SK-N-SH (cell line): ENCODE results near the gene GPR158. TPM values are rescaled to one million over a fixed set of nuclear protein-coding genes. Genes with fewer than 3 reads are reported as not detected.

Experiments used
- CTCF ChIA-PET: fragments of 300-600, 350-600 bp; formaldehyde crosslinking; extraction: SDS; loops from one replicate; lab custom pipeline; 2021; lab: Yijun Ruan, JAX
- POLR2A ChIA-PET: fragments of 350-600 bp; sonication (Branson Sonifier 250); formaldehyde crosslinking; extraction: SDS; loops from one replicate; lab custom pipeline; 2020; ENCODE audit warnings: antibody characterized with exemption, inconsistent platforms; lab: Yijun Ruan, JAX
- DNase-seq: peaks from one replicate; pipeline ENCODE4 v3.0.0; 2012
- H2AFZ ChIP-seq: fragments of 200-600 bp; sonication (generic); 2 replicates; pipeline ENCODE4 v1.8.1; 2016; ENCODE audit warnings: antibody characterized with exemption, mild to moderate bottlenecking, low read depth
- H3F3A ChIP-seq: fragments of 200-600 bp; sonication (generic); replicated peaks from 2 replicates; pipeline ENCODE3; 2016; ENCODE audit warnings: antibody characterized with exemption, mild to moderate bottlenecking; ENCODE audit not compliant: insufficient read depth
- H3K27ac ChIP-seq, 2 experiments: fragments of 200-500 bp in 1 of 2; fragments of 200-600 bp in 1 of 2; sonication (Bioruptor generic) in 1 of 2; sonication (generic), shearing (Covaris generic) in 1 of 2; 2 replicates each; pipeline versions ENCODE4 v1.5.1 to v1.6.1; 2014 to 2016; ENCODE audit warnings: low read depth in 2 of 2, inconsistent platforms in 1 of 2, low read length in 1 of 2, mild to moderate bottlenecking in 1 of 2, mixed read lengths in 1 of 2
- H3K27me3 ChIP-seq: fragments of 200-600 bp; sonication (generic), shearing (Covaris generic); 2 replicates; pipeline ENCODE4 v1.6.1; 2016; ENCODE audit warnings: mixed run types; ENCODE audit not compliant: insufficient read depth
- H3K36me3 ChIP-seq, 2 experiments: fragments of 200-500 bp in 1 of 2; fragments of 200-600 bp in 1 of 2; sonication (Bioruptor generic) in 1 of 2; sonication (generic) in 1 of 2; replicated peaks in 1 of 2; 2 replicates each; pipeline versions ENCODE3 to v1.5.1; 2014 to 2016; ENCODE audit warnings: low read length in 1 of 2, mild to moderate bottlenecking in 1 of 2; ENCODE audit not compliant: insufficient read depth in 2 of 2, control insufficient read depth in 1 of 2
- H3K4me1 ChIP-seq, 2 experiments: fragments of 200-500 bp in 1 of 2; fragments of 200-600 bp in 1 of 2; sonication (Bioruptor generic) in 1 of 2; sonication (generic), shearing (Covaris generic) in 1 of 2; 2 replicates each; pipeline versions ENCODE4 v1.5.1 to v1.6.1; 2014 to 2016; ENCODE audit warnings: low read depth in 1 of 2, low read length in 1 of 2, mixed run types in 1 of 2; ENCODE audit not compliant: insufficient read depth in 2 of 2, control insufficient read depth in 1 of 2
- H3K4me2 ChIP-seq: fragments of 200-600 bp; sonication (generic), shearing (Covaris generic); 2 replicates; pipeline ENCODE4 v1.6.1; 2017; ENCODE audit warnings: mixed run types
- H3K4me3 ChIP-seq, 2 experiments: fragments of 200-500 bp in 1 of 2; fragments of 200-600 bp in 1 of 2; sonication (Bioruptor generic) in 1 of 2; sonication (generic), shearing (Covaris generic) in 1 of 2; 2 replicates each; pipeline versions ENCODE4 v1.5.1 to v1.8.1; 2014 to 2016; ENCODE audit warnings: low read depth in 2 of 2, inconsistent platforms in 1 of 2, low read length in 1 of 2, mild to moderate bottlenecking in 1 of 2, mixed read lengths in 1 of 2, moderate library complexity in 1 of 2
- H3K79me2 ChIP-seq: fragments of 200-600 bp; sonication (generic); 2 replicates; pipeline ENCODE4 v1.8.1; 2017; ENCODE audit warnings: mild to moderate bottlenecking; ENCODE audit not compliant: insufficient read depth
- H3K9ac ChIP-seq: fragments of 200-600 bp; sonication (generic); 2 replicates; pipeline ENCODE4 v1.6.1; 2017; ENCODE audit warnings: mixed run types
- H3K9me2 ChIP-seq: fragments of 200-600 bp; sonication (generic); 2 replicates; pipeline ENCODE4 v1.6.1; 2017; ENCODE audit warnings: mixed run types
- H3K9me3 ChIP-seq: fragments of 200-600 bp; sonication (generic); 2 replicates; pipeline ENCODE4 v1.6.1; 2017; ENCODE audit warnings: mixed run types, mild to moderate bottlenecking, moderate library complexity
- H4K20me1 ChIP-seq: fragments of 200-600 bp; sonication (generic); 2 replicates; pipeline ENCODE4 v1.6.1; 2017; ENCODE audit warnings: mild to moderate bottlenecking, mixed run types; ENCODE audit not compliant: insufficient read depth
- CHD2 ChIP-seq: fragments of 150-350 bp; IDR thresholded peaks from 2 replicates; pipeline ENCODE4 v1.6.1; 2018; ENCODE audit warnings: low read length; ENCODE audit not compliant: partially characterized antibody
- CTCF ChIP-seq: fragments of 200-600 bp; sonication (generic); IDR thresholded peaks from 2 replicates; pipeline ENCODE4 v1.6.1; 2017; ENCODE audit warnings: antibody characterized with exemption, mild to moderate bottlenecking, moderate library complexity
- ELF1 ChIP-seq: IDR thresholded peaks from 2 replicates; pipeline ENCODE4 v1.4.0; 2012
- EP300 ChIP-seq, 2 experiments: IDR thresholded peaks; 2 replicates each; pipeline versions ENCODE4 v1.4.0 to v1.6.1; 2012; ENCODE audit warnings: borderline replicate concordance in 1 of 2, low read depth in 1 of 2, low read length in 1 of 2
- EZH2phosphoT487 ChIP-seq: fragments of 200-600 bp; sonication (generic); IDR thresholded peaks from 2 replicates; pipeline ENCODE4 v1.6.1; 2017; ENCODE audit warnings: low read depth, mixed run types, mild to moderate bottlenecking, antibody characterized with exemption, moderate library complexity, borderline replicate concordance
- FOSL2 ChIP-seq: IDR thresholded peaks from 2 replicates; pipeline ENCODE4 v1.4.0; 2012; ENCODE audit warnings: low read depth, mild to moderate bottlenecking, moderate library complexity, borderline replicate concordance
- FOXM1 ChIP-seq: IDR thresholded peaks from 2 replicates; pipeline ENCODE4 v1.4.0; 2012; ENCODE audit warnings: low read depth, mild to moderate bottlenecking
- GABPA ChIP-seq: IDR thresholded peaks from 2 replicates; pipeline ENCODE4 v1.4.0; 2012; ENCODE audit warnings: low read depth, mild to moderate bottlenecking
- GATA2 ChIP-seq: sonication (generic); formaldehyde crosslinking; IDR thresholded peaks from 2 replicates; pipeline ENCODE4 v1.5.0; 2020; ENCODE audit warnings: mild to moderate bottlenecking, missing genetic modification reagents
- IRF3 ChIP-seq: fragments of 150-350 bp; IDR thresholded peaks from 2 replicates; pipeline ENCODE4 v1.6.1; 2016; ENCODE audit warnings: mild to moderate bottlenecking, low read depth, low read length
- JUND ChIP-seq: IDR thresholded peaks from 2 replicates; pipeline ENCODE4 v1.4.0; 2012
- MXI1 ChIP-seq: IDR thresholded peaks from 2 replicates; pipeline ENCODE4 v1.6.1; 2012; ENCODE audit warnings: mild to moderate bottlenecking, low read depth, low read length, improper control_type of control experiment
- NRF1 ChIP-seq: IDR thresholded peaks from 2 replicates; pipeline ENCODE4 v1.6.1; 2012; ENCODE audit warnings: low read depth, mild to moderate bottlenecking, low read length
- RAD21 ChIP-seq: IDR thresholded peaks from 2 replicates; pipeline ENCODE4 v1.6.1; 2012; ENCODE audit warnings: mild to moderate bottlenecking, low read length
- RXRA ChIP-seq: IDR thresholded peaks from 2 replicates; pipeline ENCODE4 v1.4.0; 2012; ENCODE audit warnings: low read depth, mild to moderate bottlenecking, borderline replicate concordance
- TCF12 ChIP-seq: IDR thresholded peaks from 2 replicates; pipeline ENCODE4 v1.4.0; 2012
- USF2 ChIP-seq: fragments of 150-350 bp; IDR thresholded peaks from 2 replicates; pipeline ENCODE4 v1.6.1; 2017; ENCODE audit warnings: antibody characterized with exemption, low read length, low read depth, borderline replicate concordance
- YY1 ChIP-seq: IDR thresholded peaks from 2 replicates; pipeline ENCODE4 v1.4.0; 2012; ENCODE audit warnings: low read depth, mild to moderate bottlenecking
- WGBS: methylation state at CpG from one replicate; pipeline ENCODE4 v1.1.6; 2017; ENCODE audit warnings: low lambda C conversion rate; 5-methylcytosine and 5-hydroxymethylcytosine counted together
- polyA plus RNA-seq, 3 experiments: library from polyadenylated mRNA; depleted of rRNA; stranded (reverse); fragments of >200 nt; gene quantifications; 2 replicates each; pipeline ENCODE4 v1.2.3, GENCODE V29; 2012

Gene GPR158
- polyA plus RNA-seq, 1 of the 3 experiments (the other 2 are of a cell fraction): not detected

GRCh38 chr10:25564351-25564750 lies 389.6 kb downstream of the GPR158 start:
- no peak for DNase-seq
- Histone ChIP-seq H3K36me3 (no peaks in the 10 kb centered on the region), H3K4me3 (no peak overlapping the region), H3K79me2 (no peaks in the 10 kb centered on the region), H3K27me3 (no peaks in the 10 kb centered on the region), H3K27ac (no peak overlapping the region), H3K4me1 (no peaks in the 10 kb centered on the region; a peak in 1 of 4 replicates), H3K9ac (no peak overlapping the region), H3K9me2 (no peaks in the 10 kb centered on the region), H3K4me2 (no peak overlapping the region), H3F3A (no peaks in the 10 kb centered on the region), H2AFZ (no peak overlapping the region), H4K20me1 (no peaks in the 10 kb centered on the region), H3K9me3 (no peaks in the 10 kb centered on the region)
- TF ChIP-seq NRF1 (no peak), GABPA (no peak), EP300 (IDR thresholded peaks at IDR 0.05; ENCODE audit: borderline replicate concordance in 1 of 2, low read depth in 1 of 2, low read length in 1 of 2) (no peak), IRF3 (no peak), GATA2 (CRISPR knock-in tag) (no peak), RXRA (no peak), YY1 (no peak), FOXM1 (no peak), MXI1 (no peak), FOSL2 (no peak), JUND (no peak), RAD21 (no peak), EZH2phosphoT487 (no peak), TCF12 (no peak), USF2 (no peak), CHD2 (no peak), ELF1 (no peak), CTCF (no peak)
- ChIA-PET CTCF (no interaction called here), POLR2A (no interaction called here)
- 38% methylated on average over 6 of the region's 6 CpGs for WGBS
